Measurements from ENCODE around the gene SNCA.

The SNCA gene

DNA sequence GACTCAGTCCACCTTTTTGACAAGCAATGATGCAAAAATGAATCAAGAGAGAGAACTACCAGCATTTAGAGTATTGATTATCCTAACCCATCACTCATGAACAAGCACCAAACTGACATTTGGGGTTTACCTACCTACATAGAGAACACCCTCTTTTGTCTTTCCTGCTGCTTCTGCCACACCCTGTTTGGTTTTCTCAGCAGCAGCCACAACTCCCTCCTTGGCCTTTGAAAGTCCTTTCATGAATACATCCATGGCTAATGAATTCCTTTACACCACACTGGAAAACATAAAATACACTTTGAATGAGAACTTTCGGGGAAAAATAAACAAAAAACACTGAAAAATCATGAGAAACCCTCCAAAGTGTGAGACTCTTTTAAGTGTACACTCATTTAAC lies 1.5 kb downstream of the SNCA start:
- Histone ChIP-seq H3K9me3 (no peaks in the 10 kb centered on the region), H3K36me3 (no peaks in the 10 kb centered on the region), H3K4me3 (ENCODE audit: low read depth in 1 of 2, low read length in 1 of 2) (no peak overlapping the region), H3K27ac (no peak overlapping the region), H3K4me1 (ENCODE audit: control insufficient read depth in 1 of 2, insufficient read depth in 1 of 2, low read depth in 1 of 2, low read length in 1 of 2) (peaks cover 16 to 25% of the 10 kb centered on the region in 2 experiments), H3K27me3 (peaks cover 80% of the 10 kb centered on the region)
- TF ChIP-seq, protein P1, sequence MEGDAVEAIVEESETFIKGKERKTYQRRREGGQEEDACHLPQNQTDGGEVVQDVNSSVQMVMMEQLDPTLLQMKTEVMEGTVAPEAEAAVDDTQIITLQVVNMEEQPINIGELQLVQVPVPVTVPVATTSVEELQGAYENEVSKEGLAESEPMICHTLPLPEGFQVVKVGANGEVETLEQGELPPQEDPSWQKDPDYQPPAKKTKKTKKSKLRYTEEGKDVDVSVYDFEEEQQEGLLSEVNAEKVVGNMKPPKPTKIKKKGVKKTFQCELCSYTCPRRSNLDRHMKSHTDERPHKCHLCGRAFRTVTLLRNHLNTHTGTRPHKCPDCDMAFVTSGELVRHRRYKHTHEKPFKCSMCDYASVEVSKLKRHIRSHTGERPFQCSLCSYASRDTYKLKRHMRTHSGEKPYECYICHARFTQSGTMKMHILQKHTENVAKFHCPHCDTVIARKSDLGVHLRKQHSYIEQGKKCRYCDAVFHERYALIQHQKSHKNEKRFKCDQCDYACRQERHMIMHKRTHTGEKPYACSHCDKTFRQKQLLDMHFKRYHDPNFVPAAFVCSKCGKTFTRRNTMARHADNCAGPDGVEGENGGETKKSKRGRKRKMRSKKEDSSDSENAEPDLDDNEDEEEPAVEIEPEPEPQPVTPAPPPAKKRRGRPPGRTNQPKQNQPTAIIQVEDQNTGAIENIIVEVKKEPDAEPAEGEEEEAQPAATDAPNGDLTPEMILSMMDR (IDR thresholded peaks at IDR 0.05): no peak

DNA sequence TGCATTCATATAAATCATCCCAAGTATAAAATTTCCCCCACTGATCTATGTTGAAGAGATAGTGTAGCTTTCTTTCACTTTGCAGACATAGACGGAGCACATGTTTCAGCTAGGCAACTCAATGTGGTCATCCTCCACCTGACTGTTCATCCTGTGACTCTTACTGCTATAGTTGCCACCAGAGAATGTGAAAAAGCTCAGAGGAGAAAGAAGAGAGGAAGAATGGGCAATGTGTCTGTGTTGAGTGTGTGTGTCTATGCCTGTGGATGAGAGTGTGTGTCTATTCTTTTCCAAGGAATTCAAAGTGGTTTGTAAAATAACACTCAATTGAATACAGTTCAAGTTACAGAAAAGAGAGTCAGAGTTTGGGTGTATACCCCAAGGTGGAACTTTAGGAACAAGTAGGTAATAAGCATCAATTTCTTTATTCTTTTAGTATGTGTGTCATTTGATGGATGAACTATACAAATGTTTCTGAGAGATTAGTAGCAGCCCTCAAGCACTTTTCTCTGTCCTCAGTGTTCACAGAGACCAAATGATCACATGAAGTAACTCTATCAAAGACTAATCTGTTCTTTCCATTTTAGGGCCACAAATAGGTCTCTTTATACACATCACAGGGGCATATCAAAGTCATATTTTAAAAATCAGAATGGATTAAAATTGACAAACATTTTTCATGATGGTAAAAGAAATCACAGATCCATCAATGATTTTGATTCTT lies 2.3 kb downstream of the SNCA start:
- TF ChIP-seq, protein P1 (IDR thresholded peaks at IDR 0.05): no peak

DNA sequence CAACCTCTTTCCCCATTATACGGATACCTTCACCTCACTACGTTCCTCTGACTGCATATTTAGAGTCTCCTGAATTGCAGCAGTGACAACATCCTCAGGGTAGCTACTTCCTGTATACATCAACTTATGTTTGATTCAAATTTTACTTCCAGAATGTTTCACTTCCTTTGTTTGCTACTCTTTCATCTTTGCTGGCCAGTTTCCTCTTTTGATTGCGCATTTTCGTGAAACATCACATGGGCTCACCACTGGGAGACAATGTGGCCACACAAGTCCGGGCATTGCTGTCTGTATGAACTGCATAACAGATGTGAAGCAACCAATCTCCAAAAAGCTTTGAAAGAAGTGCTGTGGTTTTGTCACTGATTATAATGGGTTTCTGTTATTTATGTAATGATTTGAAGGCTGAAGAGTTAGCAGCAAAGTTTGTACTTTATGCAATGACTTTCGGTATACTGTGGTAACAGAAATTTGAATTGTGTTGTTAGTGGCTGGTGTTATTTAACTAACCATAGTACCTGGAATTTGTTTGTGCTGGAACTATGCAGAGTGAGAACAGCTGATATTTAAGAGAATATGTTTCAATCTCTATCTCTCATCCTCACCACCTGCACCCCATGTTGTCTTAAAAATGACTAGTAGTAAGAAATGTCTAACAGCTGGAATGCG lies 7.4 kb downstream of the SNCA start:
- Histone ChIP-seq H3K4me3 (ENCODE audit: low read depth in 1 of 2, low read length in 1 of 2) (peak overlapping the region in 1 of 2 experiments; percentile 8), H3K9me3 (no peaks in the 10 kb centered on the region), H3K27ac (peak overlapping the region; percentile 49), H3K4me1 (ENCODE audit: control insufficient read depth in 1 of 2, insufficient read depth in 1 of 2, low read depth in 1 of 2, low read length in 1 of 2) (peaks cover 9 to 17% of the 10 kb centered on the region in 2 experiments), H3K27me3 (peaks cover 22% of the 10 kb centered on the region), H3K36me3 (no peaks in the 10 kb centered on the region)
- TF ChIP-seq, protein P1 (IDR thresholded peaks at IDR 0.05): no peak

More for the DNA sequence above, 2.3 kb downstream of the SNCA start:
- no peaks in the 10 kb centered on the region for H3K36me3 ChIP-seq
- H3K27ac ChIP-seq: no peak overlapping the region
- no peak overlapping the region for H3K4me3 ChIP-seq (ENCODE audit: low read depth in 1 of 2, low read length in 1 of 2)
- H3K9me3 ChIP-seq: no peaks in the 10 kb centered on the region
- peaks cover 21 to 33% of the 10 kb centered on the region in 2 experiments for H3K4me1 ChIP-seq (ENCODE audit: control insufficient read depth in 1 of 2, insufficient read depth in 1 of 2, low read depth in 1 of 2, low read length in 1 of 2)
- peaks cover 73% of the 10 kb centered on the region for H3K27me3 ChIP-seq

DNA sequence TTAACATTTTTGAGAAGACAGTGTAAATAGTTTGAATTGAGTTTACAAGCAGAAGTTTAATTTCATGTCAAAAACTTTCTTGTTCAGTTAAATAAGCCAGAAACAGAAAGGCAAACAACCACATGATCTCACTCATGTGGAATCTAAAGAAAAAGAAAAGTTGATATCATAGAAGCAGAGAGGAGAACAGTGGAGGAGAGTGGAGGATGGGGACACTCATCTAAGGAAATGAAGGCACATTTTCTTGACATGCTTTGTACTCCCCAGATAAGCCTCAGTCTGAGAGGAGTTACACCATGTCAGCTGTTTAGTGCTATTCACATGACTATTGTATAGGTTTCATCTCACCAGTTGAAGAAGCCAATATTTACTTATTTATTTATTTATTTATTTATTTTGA lies 13.5 kb downstream of the SNCA start:
- H3K4me1 ChIP-seq (ENCODE audit: control insufficient read depth in 1 of 2, insufficient read depth in 1 of 2, low read depth in 1 of 2, low read length in 1 of 2): no peaks in the 10 kb centered on the region
- no peaks in the 10 kb centered on the region for H3K9me3 ChIP-seq
- TF ChIP-seq, protein P1 (IDR thresholded peaks at IDR 0.05): no peak
- no peaks in the 10 kb centered on the region for H3K36me3 ChIP-seq
- H3K27me3 ChIP-seq: no peaks in the 10 kb centered on the region
- no peak overlapping the region for H3K27ac ChIP-seq
- H3K4me3 ChIP-seq (ENCODE audit: low read depth in 1 of 2, low read length in 1 of 2): no peak overlapping the region

DNA sequence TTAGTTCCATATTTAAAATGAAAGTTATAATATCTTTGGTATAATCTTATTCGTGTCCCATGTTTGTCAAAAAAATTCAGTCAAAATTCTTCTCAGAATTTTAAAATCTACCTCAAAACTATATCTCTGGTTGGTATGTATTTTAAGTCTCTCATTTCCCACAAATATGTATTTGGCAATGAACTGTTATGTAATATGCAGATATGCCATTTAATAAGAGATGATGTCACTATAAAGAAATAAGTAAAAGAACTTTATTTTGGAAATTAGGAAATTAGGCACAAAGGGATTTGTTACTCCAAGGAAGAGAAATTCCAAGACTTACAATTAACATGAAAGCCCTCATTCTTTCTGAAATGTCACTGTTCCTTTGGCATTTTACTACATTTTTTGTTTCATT lies 15.3 kb downstream of the SNCA start:
- no peaks in the 10 kb centered on the region for H3K36me3 ChIP-seq
- no peaks in the 10 kb centered on the region for H3K27me3 ChIP-seq
- no peaks in the 10 kb centered on the region for H3K9me3 ChIP-seq
- no peak overlapping the region for H3K4me3 ChIP-seq (ENCODE audit: low read depth in 1 of 2, low read length in 1 of 2)
- H3K27ac ChIP-seq: no peak overlapping the region
- H3K4me1 ChIP-seq (ENCODE audit: control insufficient read depth in 1 of 2, insufficient read depth in 1 of 2, low read depth in 1 of 2, low read length in 1 of 2): no peaks in the 10 kb centered on the region
- TF ChIP-seq, protein P1 (IDR thresholded peaks at IDR 0.05): no peak
